Raji (cell line): ENCODE measurements around the gene NEIL3.

Experiments
- POLR2A ChIP-seq: IDR thresholded peaks from 2 replicates; pipeline ENCODE4 v1.6.1; 2011; ENCODE audit warnings: low read depth, low read length, control low read depth; ENCODE audit not compliant: insufficient read depth

NEIL3 gene

DNA sequence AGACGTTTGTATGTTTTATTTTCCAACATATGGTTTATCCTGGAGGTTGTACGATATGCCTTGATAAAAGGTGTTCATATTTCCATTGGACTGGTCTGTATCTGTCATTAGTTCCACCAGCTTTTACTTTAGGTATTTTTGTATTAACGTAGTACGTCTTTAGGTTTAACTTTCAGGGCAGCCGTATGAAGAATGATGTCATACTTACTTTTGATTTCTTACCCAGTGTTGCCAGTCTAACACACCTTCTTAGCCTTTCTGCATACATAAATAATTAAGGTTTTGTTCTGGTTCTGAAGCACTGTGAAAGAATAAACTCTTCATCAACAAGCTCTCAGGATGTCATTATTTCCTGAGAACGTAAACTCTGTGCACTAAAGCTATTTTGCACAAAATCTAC lies 18.9 kb upstream of the NEIL3 start:
- no peak for TF ChIP-seq POLR2A

DNA sequence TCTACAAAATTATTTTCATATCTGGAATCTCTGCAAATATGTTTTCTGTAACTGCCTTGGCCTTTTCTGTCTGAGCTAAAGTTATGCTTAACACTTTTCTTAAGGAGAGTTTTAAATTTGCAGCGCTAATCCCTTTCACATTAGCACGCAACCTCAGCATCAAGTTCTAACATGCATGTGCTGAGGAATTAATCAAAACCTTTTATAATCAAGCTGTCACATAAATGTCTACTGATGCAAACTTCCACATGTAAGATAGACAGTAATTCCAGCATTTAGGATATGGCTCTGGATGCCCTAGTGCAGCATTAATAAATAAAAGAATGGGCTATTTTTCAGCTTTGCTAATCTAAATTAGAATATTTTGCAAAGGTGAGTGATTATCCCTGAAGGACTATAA lies 17.5 kb upstream of the NEIL3 start:
- TF ChIP-seq POLR2A = no peak

DNA sequence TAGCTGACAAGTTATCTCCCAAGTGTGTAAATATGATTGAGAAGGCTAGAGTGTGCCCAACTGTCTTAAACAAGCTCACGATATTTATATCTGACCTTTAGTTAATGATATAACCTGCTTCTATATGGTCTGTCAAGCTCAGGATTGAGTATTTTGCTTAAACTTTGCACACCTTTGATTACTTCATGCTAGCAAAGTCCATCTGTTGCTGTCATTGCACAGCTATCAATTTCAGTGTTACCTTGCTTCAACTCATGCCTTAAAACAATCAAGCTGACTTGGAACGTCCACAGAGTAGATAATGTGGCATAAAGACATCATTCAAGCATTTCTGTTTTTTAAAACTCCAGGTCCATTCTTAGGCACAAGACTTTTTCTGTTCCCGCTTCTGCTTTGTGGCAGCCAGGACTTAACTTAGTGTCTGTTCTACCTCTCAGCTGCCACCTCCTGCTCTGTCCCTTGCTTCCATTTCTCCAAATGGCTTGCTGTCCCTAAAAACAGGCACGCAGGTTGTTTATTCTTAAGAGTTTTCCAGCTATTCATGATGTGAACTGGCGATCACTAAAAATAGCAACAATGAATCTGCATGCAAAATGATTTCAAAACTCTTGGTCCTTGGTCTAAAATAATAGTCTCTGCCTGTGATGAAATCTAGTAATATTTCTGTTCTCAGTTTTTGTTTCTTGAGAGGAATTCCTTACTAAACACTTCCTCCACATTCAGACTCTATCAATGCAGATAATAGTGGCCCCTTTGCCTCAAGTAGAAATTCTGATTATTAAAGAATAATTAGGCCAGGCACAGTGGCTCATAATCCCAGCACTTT lies 16.3 kb upstream of the NEIL3 start:
- no peak for TF ChIP-seq POLR2A

DNA sequence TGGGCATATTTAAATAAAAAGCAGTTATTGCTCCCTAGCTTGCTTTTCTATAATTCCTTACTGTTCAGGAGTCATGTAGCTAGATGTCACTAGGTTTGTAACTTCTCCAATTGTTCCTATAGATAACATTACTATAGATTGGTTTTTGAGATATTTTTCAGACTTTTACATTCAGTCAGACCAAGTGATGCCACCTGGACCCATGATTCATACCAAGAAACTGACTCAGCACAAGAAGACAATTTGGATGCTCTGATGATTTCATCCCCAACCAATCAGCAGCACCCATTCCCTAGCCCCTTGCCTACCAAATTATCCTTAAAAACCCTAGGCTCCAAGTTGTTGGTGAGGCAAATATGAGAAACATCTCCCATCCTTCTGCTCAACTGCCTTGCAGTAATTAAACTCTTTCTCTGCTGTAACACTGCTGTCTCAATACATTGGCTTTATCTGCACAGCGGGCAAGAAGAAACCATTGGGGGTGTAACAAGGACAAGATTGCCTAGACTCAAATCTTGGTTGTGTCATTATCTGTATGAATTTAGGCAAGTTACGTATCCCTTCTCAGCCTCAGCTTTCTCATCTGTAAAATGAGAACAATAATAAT lies 11.8 kb upstream of the NEIL3 start:
- TF ChIP-seq POLR2A = no peak

DNA sequence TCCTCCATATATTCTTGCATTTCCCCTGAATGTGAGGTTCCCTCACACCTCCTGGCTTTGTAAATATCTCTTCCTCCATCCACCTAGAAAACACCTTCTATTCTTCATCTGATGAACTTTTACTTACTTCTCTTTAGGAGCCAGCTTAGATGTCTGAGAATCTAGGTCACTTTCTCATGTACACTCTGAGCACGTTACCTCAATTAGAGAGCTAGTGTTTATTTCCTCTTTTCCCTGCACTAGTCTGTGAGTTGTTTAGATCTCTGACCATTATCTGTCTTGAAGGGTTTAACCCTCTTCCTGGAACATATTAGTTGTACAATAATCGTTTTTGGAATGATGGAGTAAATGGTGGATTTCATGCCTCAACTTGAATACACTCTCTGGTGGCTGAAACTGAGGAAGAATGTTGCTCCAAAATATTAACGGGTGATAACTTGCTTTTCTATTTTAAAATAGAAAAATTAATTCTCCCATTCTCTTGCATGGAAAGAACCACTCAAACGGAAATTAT lies 8.5 kb upstream of the NEIL3 start:
- TF ChIP-seq POLR2A = no peak

DNA sequence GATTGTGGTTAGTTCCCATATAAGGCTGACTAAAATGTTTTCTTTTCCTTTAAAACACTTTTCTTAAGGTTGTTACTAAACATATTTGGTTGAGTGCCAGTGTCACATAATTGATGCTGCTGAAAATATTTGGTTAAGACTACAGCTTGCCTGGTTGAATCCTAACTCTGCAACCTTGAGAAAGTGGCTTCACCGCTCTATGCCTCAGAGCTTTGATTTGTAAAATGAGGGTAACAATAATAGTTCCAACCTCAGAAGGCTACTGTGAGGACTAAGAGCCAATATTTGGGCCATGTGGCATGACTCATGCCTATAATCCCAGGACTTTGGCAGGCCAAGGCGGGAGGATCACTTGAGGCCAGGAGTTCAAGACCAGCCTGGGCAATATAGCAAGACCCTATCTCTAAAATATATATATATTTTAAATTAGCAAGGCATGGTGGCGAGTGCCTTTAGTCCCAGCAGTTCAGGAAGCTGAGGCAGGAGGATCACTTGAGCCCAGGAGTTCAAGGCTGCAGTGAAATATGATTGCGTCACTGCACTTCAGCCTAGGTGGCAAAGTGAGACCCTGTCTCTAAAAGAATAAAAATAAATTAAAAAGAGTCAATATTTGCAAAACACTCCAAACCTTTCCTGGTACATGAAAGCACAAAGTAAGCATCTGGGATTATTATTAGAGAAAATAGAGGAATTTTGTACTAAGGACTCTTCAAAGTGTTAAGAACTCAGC lies 7.1 kb upstream of the NEIL3 start:
- no peak for TF ChIP-seq POLR2A

DNA sequence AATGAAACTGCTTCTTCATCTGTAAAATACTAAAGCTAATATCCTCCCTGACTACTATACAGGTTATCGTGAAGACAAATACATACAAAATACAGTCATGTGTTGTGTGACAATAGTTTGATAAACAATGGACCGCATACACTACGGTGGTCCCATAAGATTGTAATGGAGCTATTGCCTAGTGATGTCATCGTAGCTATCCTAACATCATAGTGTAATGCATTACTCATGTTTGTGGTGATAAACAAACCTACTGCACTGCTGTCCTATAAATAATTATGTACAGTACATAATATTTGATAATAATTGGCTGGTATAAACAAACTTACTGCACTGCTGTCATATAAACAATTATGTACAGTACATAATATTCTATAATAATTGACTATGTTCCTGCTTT lies 5.6 kb upstream of the NEIL3 start:
- TF ChIP-seq POLR2A = no peak

DNA sequence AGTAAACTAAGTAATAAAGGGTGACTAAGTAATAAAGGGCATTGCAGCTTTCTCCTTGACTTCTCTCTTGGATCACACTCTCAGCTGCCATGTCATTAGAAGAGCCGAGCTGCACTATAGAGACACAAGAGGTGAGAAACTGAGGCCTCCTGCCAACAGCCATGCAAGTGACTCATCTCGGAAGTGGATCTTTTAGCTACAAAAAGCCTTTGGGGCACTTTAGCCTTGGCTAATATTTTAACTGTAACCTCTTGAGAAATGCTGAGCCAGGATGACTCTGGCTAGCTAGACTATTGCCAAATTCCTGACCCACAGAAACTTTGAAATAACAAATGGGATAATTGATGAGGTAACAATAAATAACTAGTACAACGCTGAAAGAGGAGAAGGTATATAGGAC lies 1.5 kb upstream of the NEIL3 start:
- TF ChIP-seq POLR2A = no peak

DNA sequence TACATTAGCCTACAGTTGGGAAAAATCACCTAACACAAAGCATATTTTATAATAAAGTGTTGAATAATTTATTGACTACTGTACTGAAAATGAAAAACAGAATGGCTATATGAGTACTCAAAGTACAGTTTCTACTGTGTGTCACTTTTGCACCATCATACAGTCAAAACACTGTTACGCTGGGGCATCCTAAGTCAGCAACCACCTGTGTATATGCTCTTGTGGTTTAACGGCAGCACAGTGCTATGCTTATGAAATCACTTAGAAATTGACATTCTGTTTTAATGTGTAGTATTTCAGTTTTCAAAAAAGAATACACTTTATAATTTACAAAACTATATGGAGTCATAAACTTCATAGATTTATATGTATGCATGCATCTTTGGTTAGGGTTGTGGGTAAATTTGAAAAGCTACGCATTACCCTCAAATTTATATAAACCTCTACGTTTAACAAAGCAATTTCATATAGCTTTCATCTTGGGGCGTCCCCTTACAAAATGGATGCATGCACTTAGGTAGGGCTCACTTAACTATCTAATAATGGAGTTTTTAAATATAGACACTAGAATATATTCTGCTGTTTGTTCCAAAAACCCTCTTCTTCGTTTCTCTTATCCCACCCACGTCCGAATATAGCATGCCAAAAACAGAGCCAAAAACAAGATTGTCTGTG lies 690 bp upstream of the NEIL3 start:
- TF ChIP-seq POLR2A = no peak

DNA sequence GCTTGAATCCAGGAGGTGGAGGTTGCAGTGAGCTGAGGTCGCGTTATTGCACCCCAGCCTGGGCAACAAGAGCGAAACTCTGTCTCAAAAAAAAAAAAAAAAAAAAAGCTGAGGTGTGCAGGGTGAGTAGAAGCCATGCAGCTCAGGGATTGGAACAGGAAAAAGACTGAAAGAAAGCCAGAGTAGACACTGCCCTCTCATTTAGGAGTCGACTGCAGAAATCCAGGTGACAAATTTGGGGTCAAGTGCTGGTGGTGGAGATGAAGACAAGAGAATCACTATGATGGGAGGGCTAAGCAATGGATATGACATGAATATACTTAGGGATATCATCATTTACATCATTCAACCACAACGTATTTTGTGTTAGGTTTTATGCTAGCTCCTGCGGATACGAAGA lies 1.9 kb downstream of the NEIL3 start:
- TF ChIP-seq POLR2A = no peak

DNA sequence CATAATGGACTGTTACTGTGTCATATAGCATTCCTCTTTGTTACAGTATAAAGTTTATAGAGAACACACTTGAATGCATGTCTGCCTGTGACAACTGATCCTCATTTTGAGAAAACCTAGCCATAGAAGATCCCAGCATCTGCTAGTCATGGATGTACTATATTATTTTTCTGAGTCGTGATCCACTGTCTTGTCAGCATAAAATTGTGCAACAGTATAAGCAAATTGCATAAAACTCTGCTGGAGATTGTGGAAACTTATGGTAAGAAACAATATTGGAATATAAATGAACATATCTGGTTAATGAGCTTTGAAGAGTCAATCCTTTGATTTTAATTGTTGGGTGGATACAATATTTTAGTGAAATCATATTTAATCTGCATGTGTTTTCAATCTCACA lies 3.6 kb downstream of the NEIL3 start:
- no peak for TF ChIP-seq POLR2A

DNA sequence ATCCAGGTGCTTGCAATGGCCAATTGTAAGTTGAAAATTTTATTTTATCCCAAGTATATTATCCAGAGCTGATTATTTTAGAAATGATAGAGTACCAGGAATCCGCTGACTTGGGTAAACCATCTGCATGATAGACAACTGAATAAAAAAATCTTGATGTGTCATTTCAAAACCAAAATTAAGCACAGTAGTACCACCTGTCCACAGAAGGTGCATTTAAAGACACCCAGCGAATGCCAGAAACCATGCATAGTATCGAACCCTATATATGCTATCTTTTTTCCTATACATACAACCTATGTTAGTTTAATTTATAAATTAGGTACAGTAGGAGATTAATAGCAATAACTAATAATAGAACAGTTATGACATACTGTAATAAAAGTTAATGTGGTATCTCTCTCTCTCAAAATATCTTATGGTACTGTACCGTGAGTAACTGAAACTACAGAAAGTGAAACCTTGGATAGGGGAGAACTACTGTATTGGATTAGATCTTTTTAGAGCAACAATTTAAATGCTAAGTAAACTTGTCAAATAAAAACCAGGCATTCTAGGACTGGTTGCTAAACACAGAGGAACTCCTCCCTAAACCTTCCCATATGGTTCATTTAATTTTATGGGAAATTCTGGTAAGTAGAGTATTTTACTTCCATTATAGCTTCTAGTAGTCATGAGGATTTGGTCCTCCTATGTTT lies 6.2 kb downstream of the NEIL3 start:
- TF ChIP-seq POLR2A = no peak

DNA sequence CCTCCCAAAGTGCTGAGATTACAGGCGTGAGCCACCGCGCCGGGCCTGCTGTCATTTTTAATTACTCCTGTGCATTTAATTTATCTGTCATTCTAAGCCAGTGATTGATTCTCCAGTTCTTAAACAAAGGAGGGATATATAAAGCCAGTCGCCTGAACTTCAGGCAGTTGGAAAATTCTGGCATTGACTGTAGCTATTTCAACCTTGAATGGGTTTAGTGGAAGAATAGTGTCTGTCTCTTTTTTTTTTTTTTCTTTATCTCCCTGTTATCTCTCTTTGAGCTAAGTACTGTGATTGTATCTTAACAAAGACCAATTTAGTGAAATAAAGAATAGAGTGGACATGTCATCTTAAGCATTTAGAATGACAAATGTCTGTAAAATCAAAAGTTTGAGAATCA lies 11.0 kb downstream of the NEIL3 start:
- no peak for TF ChIP-seq POLR2A

DNA sequence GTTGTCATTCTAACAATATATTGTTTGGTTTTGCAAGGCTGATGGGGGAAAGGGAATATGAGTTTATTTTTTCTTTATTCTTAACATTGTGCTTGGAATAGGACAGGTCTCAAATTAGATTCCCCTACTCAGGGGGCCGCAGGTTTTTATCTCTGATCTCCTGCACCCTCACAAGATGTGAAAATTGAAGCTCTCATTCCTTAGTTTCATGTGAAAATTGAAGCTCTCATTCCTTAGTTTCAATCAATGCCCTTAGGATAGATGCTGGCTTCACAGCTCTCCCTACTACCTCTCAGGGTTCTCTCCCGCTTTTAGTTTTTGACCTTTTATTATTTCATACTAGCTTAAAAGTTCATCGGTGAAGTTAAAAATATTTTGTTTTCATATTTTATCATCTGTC lies 12.0 kb downstream of the NEIL3 start:
- TF ChIP-seq POLR2A = no peak

DNA sequence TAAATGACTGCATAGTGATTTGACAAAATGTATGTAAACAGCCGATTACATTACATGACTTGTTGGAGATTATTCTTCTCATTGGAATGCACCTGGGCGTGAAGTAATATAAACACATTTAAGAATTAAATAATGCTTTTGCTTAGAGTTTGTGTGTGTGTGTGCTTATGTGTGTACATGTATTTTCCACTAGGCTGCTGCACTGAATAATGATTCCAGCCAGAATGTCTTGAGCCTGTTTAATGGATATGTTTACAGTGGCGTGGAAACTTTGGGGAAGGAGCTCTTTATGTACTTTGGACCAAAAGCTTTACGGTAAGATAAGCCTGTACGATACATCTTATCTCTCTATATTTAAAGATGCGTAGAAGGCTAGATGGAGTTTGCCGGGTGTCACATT lies 12.6 kb downstream of the NEIL3 start:
- no peak for TF ChIP-seq POLR2A

DNA sequence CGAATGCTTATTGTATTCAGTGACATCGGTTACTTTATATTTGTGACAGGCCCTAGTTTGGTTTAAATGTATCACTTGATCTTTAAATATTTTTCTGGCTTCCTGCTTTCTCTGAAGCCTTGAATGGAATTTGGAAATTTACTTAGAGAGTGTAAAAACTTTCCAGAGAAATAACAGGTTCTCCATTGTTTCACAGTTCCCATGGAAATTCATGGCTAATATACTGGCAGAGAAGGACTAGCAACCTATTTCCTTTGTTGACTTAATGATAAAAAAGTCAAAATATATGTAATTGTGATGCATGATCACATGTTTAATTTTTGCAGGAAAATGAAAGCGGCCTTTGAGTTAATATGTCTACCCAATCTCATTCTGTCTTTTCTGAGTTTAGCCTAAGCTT lies 13.2 kb downstream of the NEIL3 start:
- no peak for TF ChIP-seq POLR2A

DNA sequence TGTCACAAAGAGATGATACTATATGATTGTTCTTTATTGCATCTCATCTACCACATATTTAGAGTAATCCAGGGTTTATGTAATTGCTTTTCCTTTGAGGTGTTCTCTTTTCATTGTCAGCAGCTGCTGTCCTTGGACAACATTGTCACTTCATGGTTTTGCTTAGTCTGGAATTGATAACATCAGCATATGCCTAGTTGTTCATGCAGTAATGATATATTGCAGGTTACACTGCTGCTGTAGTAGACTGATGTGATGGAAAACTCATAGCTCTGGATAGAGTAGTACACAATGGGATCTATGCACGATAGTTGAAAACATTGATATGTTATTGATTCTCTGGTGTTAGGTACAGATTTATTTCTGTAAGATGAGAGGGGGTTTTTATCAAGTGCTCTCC lies 13.7 kb downstream of the NEIL3 start:
- no peak for TF ChIP-seq POLR2A
